K562 (cell line): Measurements from ENCODE around the gene PHF12. TPM values are rescaled to one million over a fixed set of nuclear protein-coding genes. Genes with fewer than 3 reads are reported as not detected.

ENCODE experiments used
- ATAC-seq: fragments of 200-7000 bp; cut with Tn5 transposase; 3 replicates; pipeline ENCODE4 v1.9.1; 2020; ENCODE audit warnings: moderate library complexity
- BruUV-seq: library from RNA; stranded (reverse); fragments of 400-500 nt; replicated peaks from 2 replicates; lab custom pipeline; 2021; lab: Mats Ljungman, UMichigan
- CTCF ChIA-PET: fragments of 300-600 bp; formaldehyde crosslinking; extraction: SDS; loops from one replicate; lab custom pipeline; 2021; ENCODE audit warnings: low intra/inter-chr PET ratio; lab: Yijun Ruan, JAX
- POLR2A ChIA-PET: fragments of 300-600, 350-650 bp; sonication (Branson Sonifier 250); formaldehyde crosslinking; extraction: SDS; loops from one replicate; lab custom pipeline; 2021; ENCODE audit warnings: antibody characterized with exemption, inconsistent platforms; lab: Yijun Ruan, JAX
- DNase-seq, 4 experiments: peaks; one replicate each; pipeline versions ENCODE4 v3.0.0 to v3.0.0-alpha.2; 2011 to 2018; ENCODE audit warnings: low spot score in 3 of 4, mixed read lengths in 3 of 4; ENCODE audit errors: extremely low read depth in 1 of 4
- FAIRE-seq: peaks from 2 replicates; lab custom pipeline; 2011; peaks lifted over from hg19 to GRCh38; lab: Jason Lieb, UNC
- H2AFZ ChIP-seq: 2 replicates; pipeline ENCODE4 v1.6.0; 2011; ENCODE audit warnings: low read depth, low read length, control low read depth, inconsistent platforms
- H3K27ac ChIP-seq: fragments of 200-600 bp; 3 replicates; pipeline ENCODE4 v1.8.0; 2011; ENCODE audit warnings: low read depth, mild to moderate bottlenecking, control low read depth, inconsistent platforms, low read length, moderate library complexity, mixed read lengths; ENCODE audit errors: extremely low read depth
- H3K27me3 ChIP-seq, 2 experiments: fragments of 300-600 bp in 1 of 2; 2 replicates in 1 of 2; 3 replicates in 1 of 2; pipeline versions ENCODE4 v1.6.0 to v1.8.0; 2011; ENCODE audit warnings: inconsistent platforms in 2 of 2, low read length in 2 of 2, mild to moderate bottlenecking in 1 of 2, mixed read lengths in 1 of 2, moderate library complexity in 1 of 2; ENCODE audit not compliant: control insufficient read depth in 2 of 2, insufficient read depth in 2 of 2
- H3K36me3 ChIP-seq: fragments of 300-600 bp; 3 replicates; pipeline ENCODE4 v1.8.0; 2011; ENCODE audit warnings: mild to moderate bottlenecking, low read length, inconsistent platforms; ENCODE audit not compliant: control insufficient read depth, insufficient read depth
- H3K4me1 ChIP-seq, 2 experiments: fragments of 200-600 bp in 1 of 2; replicated peaks in 1 of 2; 2 replicates in 1 of 2; 3 replicates in 1 of 2; pipeline versions ENCODE4 v1.5.1 to v1.8.0; 2011; ENCODE audit warnings: inconsistent platforms in 2 of 2, low read length in 2 of 2, mild to moderate bottlenecking in 1 of 2, mixed read lengths in 1 of 2, moderate library complexity in 1 of 2; ENCODE audit not compliant: control insufficient read depth in 2 of 2, insufficient read depth in 2 of 2
- H3K4me2 ChIP-seq: 2 replicates; pipeline ENCODE4 v1.6.1; 2011; ENCODE audit warnings: low read length, control low read depth, inconsistent platforms, mixed read lengths; ENCODE audit not compliant: insufficient read depth
- H3K4me3 ChIP-seq: fragments of 200-600 bp; sonication (generic), shearing (Covaris generic); 2 replicates; pipeline ENCODE4 v1.5.1; 2016; ENCODE audit warnings: control low read depth, inconsistent platforms
- H3K79me2 ChIP-seq: fragments of 200-600 bp; 3 replicates; pipeline ENCODE4 v1.8.0; 2011; ENCODE audit warnings: low read length, inconsistent platforms; ENCODE audit not compliant: control insufficient read depth, insufficient read depth
- H3K9ac ChIP-seq, 2 experiments: 2 replicates each; pipeline versions ENCODE4 v1.6.0 to v1.6.1; 2011; ENCODE audit warnings: low read depth in 2 of 2, low read length in 2 of 2, control low read depth in 1 of 2, inconsistent platforms in 1 of 2, mild to moderate bottlenecking in 1 of 2, mixed read lengths in 1 of 2; ENCODE audit not compliant: insufficient read depth in 1 of 2
- H3K9me1 ChIP-seq: one replicate; pipeline ENCODE4 v1.6.0; 2011; ENCODE audit warnings: inconsistent platforms, mild to moderate bottlenecking, low read length, moderate library complexity; ENCODE audit not compliant: control insufficient read depth, insufficient read depth
- H3K9me3 ChIP-seq: replicated peaks from 2 replicates; pipeline ENCODE4 v1.5.1; 2011; ENCODE audit warnings: low read depth, low read length, inconsistent platforms; ENCODE audit not compliant: control insufficient read depth, insufficient read depth
- H4K20me1 ChIP-seq: replicated peaks from 2 replicates; pipeline ENCODE4 v1.6.1; 2011; ENCODE audit warnings: low read length, inconsistent platforms, mixed read lengths; ENCODE audit not compliant: control insufficient read depth, insufficient read depth
- DACH1 ChIP-seq: fragments of 450-650 bp; IDR thresholded peaks from 2 replicates; pipeline ENCODE4 v1.6.1; 2018; ENCODE audit not compliant: partially characterized antibody
- DIDO1 ChIP-seq: fragments of 450-650 bp; IDR thresholded peaks from 2 replicates; pipeline ENCODE4 v1.6.1; 2016; ENCODE audit warnings: low read depth, missing biosample characterization, missing genetic modification characterization
- E2F1 ChIP-seq: sonication (generic); formaldehyde crosslinking; IDR thresholded peaks from 2 replicates; pipeline ENCODE4 v1.8.1; 2023; ENCODE audit warnings: mild to moderate bottlenecking, missing genetic modification reagents, moderate library complexity
- E2F4 ChIP-seq: sonication (generic); formaldehyde crosslinking; IDR thresholded peaks from 2 replicates; pipeline ENCODE4 v1.8.0; 2022; ENCODE audit warnings: mild to moderate bottlenecking, low read depth, missing genetic modification reagents
- E4F1 ChIP-seq: fragments of 250-450 bp; sonication (Bioruptor Pico); IDR thresholded peaks from 2 replicates; pipeline ENCODE4 v1.5.0; 2021; ENCODE audit warnings: mild to moderate bottlenecking, borderline replicate concordance
- FOS ChIP-seq: IDR thresholded peaks from 3 replicates; pipeline ENCODE4 v1.6.1; 2011; ENCODE audit not compliant: insufficient read length; ENCODE audit errors: extremely low read depth
- MTA1 ChIP-seq: fragments of 450-650 bp; IDR thresholded peaks from 2 replicates; pipeline ENCODE4 v1.6.1; 2017; ENCODE audit warnings: borderline replicate concordance
- NCOR1 ChIP-seq: fragments of 450-650 bp; IDR thresholded peaks from 2 replicates; pipeline ENCODE4 v1.6.1; 2016; ENCODE audit warnings: mild to moderate bottlenecking, moderate library complexity
- POLR3G ChIP-seq: IDR thresholded peaks from 2 replicates; pipeline ENCODE4 v1.6.1; 2011; ENCODE audit not compliant: insufficient read length, insufficient replicate concordance; ENCODE audit errors: extremely low read depth
- PYGO2 ChIP-seq: fragments of 450-650 bp; IDR thresholded peaks from 2 replicates; pipeline ENCODE4 v1.6.1; 2016; ENCODE audit warnings: mild to moderate bottlenecking, missing genetic modification characterization, moderate library complexity, missing compliant biosample characterization
- RBBP5 ChIP-seq: fragments of 200-600 bp; sonication (generic); IDR thresholded peaks from 2 replicates; pipeline ENCODE4 v1.6.1; 2012; ENCODE audit warnings: borderline replicate concordance, mild to moderate bottlenecking, low read length, control low read depth, inconsistent platforms; ENCODE audit not compliant: insufficient read depth, poor library complexity, severe bottlenecking
- SMAD2 ChIP-seq: fragments of 150-350 bp; IDR thresholded peaks from 2 replicates; pipeline ENCODE4 v1.6.1; 2014; ENCODE audit warnings: low read depth, mild to moderate bottlenecking, low read length
- TFE3 ChIP-seq: fragments of 450-650 bp; formaldehyde crosslinking; IDR thresholded peaks from 2 replicates; pipeline ENCODE4 v1.4.0; 2020; ENCODE audit warnings: mild to moderate bottlenecking, mixed read lengths
- ZNF212 ChIP-seq: fragments of 450-650 bp; formaldehyde crosslinking; IDR thresholded peaks from 2 replicates; pipeline ENCODE4 v1.4.0; 2020; ENCODE audit warnings: mild to moderate bottlenecking
- WGBS: fragments of 100-300 bp; shearing (Covaris generic); methylation state at CpG from one replicate; pipeline ENCODE4 v1.1.6; 2016; ENCODE audit warnings: low coverage, mixed read lengths; ENCODE audit not compliant: insufficient coverage; ENCODE audit errors: missing lambda C conversion rate; 5-methylcytosine and 5-hydroxymethylcytosine counted together
- in situ Hi-C: fragments of 300-500 bp; cut with MboI; formaldehyde crosslinking; loops from 4 replicates; pipeline ENCODE4 v1.15.0; 2018; ENCODE audit warnings: inconsistent platforms, mixed read lengths
- intact Hi-C: fragments of 100-400 bp; cut with micrococcal nuclease; formaldehyde crosslinking; loops from 2 replicates; pipeline ENCODE4 v1.14.2; 2022
- polyA plus RNA-seq, 8 experiments: library from polyadenylated mRNA; depleted of rRNA in 4 of 8; stranded (reverse) in 5 of 8; unstranded in 3 of 8; fragments of >200 nt; fragmentation: Nextera tagmentation in 2 of 8; fragmentation: Illumina TruSeq in 1 of 8; extraction: Ambion mirVana in 2 of 8; extraction: Trizol in 1 of 8; gene quantifications; 2 replicates each; pipeline versions ENCODE4 v1.2.1 to v1.2.3, GENCODE V29; 2011 to 2014; ENCODE audit warnings: inconsistent platforms in 1 of 8, missing spikeins in 1 of 8
- total RNA-seq, 7 experiments: library from RNA; depleted of rRNA in 6 of 7; stranded (reverse); fragments of >200 nt in 6 of 7; fragmentation: Illumina TruSeq in 2 of 7; extraction: Trizol in 2 of 7; gene quantifications; 2 replicates each; pipeline versions ENCODE4 v1.2.1 to v1.2.3, GENCODE V29; 2011 to 2021; ENCODE audit warnings: low replicate concordance in 1 of 7

Gene PHF12
- total and polyA plus RNA-seq, 9 of the 15 experiments (the other 6 are each of a cell fraction or from before 2014, with no cell fraction given) = 0.82 to 31.3 (median 13.5) TPM

GRCh38 chr17:28917465-28917864 lies 33.9 kb downstream of the PHF12 start:
- Histone ChIP-seq H3K79me2 (no peaks in the 10 kb centered on the region), H3K27ac (no peak overlapping the region; the same call in 2 of the 3 replicates), H2AFZ (no peak overlapping the region), H3K4me1 (peaks cover 10 to 11% of the 10 kb centered on the region in 2 experiments), H3K4me3 (no peak overlapping the region), H3K27me3 (no peaks in the 10 kb centered on the region), H3K4me2 (no peak overlapping the region), H4K20me1 (peaks cover 4% of the 10 kb centered on the region), H3K36me3 (peaks cover 92% of the 10 kb centered on the region), H3K9ac (peak overlapping the region in 1 of 2 experiments; percentile 31; a peak in 1 of 4 replicates), H3K9me3 (peaks cover 4% of the 10 kb centered on the region; the same call in 1 of the 2 replicates), H3K9me1 (no peaks in the 10 kb centered on the region)
- no peak for ATAC-seq
- DNase-seq = no peak
- ChIA-PET CTCF (interaction anchor here (3.2 kb wide), 1 partner anchor 191 kb away, joined by 15 read pairs; the partner anchor contains the start of gene TLCD1), POLR2A (interaction anchor here (1.1 to 3.7 kb wide), 5 partner anchors 9 to 271 kb away, joined by 3 to 14 read pairs (median 9); no protein-coding TSS in a partner anchor)
- WGBS = 86% methylated on average over 5 of the region's 5 CpGs
- no TSS peak for BruUV-seq
- intact Hi-C loops (loop anchor here (2.0 kb wide), 1 partner anchor 69 kb away; no protein-coding TSS in a partner anchor), in situ Hi-C loops (no loop called here)
- no peak for FAIRE-seq
- TF ChIP-seq DACH1 (no peak), FOS (no peak), RBBP5 (no peak), ZNF212 (CRISPR knock-in tag) (no peak), E4F1 (CRISPR knock-in tag) (no peak), E2F1 (CRISPR knock-in tag) (no peak), DIDO1 (tag) (no peak), POLR3G (no peak), MTA1 (no peak), NCOR1 (no peak), TFE3 (CRISPR knock-in tag) (no peak), E2F4 (CRISPR knock-in tag) (no peak), SMAD2 (no peak), PYGO2 (no peak)
